ENCODE measurements around the gene ZCCHC3.

DNA sequence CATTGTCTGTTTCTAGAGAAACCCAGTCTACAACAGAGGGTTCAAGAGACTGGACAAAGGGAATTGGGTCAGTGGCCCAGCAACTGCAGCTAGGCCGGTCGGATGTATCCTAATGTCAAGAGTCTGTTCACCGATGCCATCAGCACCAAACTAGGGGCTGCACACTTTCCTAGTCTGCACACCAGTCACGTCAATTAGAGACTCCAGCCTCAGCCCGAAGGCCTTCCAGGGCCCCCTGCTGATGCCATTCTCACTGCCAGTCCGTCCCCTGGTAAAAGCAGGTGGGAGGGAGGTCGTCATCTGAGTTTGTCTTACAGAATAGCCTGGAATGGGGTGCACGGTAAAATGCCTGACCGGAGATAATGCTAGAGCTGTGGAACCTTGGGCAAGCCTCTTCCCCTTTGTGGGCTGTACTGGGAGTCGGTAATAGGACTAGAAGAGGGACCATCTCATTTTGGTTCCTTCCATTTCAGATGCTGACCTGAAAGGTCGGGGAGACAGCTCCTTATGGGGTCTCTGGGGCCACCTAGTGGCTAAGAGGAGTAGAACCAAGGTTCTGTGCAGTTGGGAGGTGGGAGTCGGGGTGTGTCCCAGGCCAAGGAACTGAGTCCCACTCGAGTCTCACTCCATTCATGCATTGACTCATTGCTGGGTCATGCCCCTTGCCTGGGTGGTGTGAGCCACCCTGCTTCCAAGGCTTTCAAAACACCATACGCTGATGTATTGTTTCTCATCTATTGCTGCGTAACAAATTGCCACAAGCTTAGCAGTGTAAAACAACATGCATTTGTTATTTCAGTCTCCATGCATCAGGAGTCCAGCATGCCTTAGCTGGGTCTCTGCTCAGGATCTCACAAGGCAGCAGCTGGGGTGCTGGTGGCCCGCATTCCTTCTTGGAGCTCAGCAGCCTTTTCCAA is 33.1 kb downstream of the ZCCHC3 start:
- TF ChIP-seq, protein P1, sequence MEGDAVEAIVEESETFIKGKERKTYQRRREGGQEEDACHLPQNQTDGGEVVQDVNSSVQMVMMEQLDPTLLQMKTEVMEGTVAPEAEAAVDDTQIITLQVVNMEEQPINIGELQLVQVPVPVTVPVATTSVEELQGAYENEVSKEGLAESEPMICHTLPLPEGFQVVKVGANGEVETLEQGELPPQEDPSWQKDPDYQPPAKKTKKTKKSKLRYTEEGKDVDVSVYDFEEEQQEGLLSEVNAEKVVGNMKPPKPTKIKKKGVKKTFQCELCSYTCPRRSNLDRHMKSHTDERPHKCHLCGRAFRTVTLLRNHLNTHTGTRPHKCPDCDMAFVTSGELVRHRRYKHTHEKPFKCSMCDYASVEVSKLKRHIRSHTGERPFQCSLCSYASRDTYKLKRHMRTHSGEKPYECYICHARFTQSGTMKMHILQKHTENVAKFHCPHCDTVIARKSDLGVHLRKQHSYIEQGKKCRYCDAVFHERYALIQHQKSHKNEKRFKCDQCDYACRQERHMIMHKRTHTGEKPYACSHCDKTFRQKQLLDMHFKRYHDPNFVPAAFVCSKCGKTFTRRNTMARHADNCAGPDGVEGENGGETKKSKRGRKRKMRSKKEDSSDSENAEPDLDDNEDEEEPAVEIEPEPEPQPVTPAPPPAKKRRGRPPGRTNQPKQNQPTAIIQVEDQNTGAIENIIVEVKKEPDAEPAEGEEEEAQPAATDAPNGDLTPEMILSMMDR (IDR thresholded peaks at IDR 0.05), result peak; percentile 55 to 77 (median 64)
- no peak for TF ChIP-seq POLR2A (IDR thresholded peaks at IDR 0.05)

Data from testis (tissue), 2 donors.